Psoas muscle (tissue), 8 donors: ENCODE results near the gene ARHGAP35. TPM values are rescaled to one million over a fixed set of nuclear protein-coding genes. Genes with fewer than 3 reads are reported as not detected.
"Not testable (repeated sequence)": the region's sequence is repeated elsewhere in the genome, so short reads cannot be mapped to it uniquely, and the experiment has no call there.

Source experiments
- ATAC-seq, 4 donors: fragments of 200-7000 bp; cut with Tn5 transposase; one replicate each; pipeline ENCODE4 v1.9.1; 2020; ENCODE audit warnings: moderate library complexity in 3 of 4, mild to moderate bottlenecking in 2 of 4
- DNase-seq, 2 donors: peaks; one replicate each; pipeline ENCODE4 v3.0.0-alpha.2; 2020
- H3K27ac ChIP-seq: fragments of 200-600 bp; one replicate; pipeline ENCODE4 v1.8.0; 2022
- H3K27me3 ChIP-seq, 3 donors: fragments of 200-600 bp in 1 of 3; one replicate each; pipeline versions ENCODE4 v1.6.1 to v1.8.0; 2013 to 2022; ENCODE audit warnings: low read length in 2 of 3, mild to moderate bottlenecking in 2 of 3, moderate library complexity in 1 of 3; ENCODE audit not compliant: insufficient read depth in 3 of 3
- H3K36me3 ChIP-seq, 2 donors: fragments of 200-600 bp in 1 of 2; one replicate each; pipeline versions ENCODE4 v1.6.1 to v1.8.0; 2013 to 2022; ENCODE audit warnings: low read depth in 1 of 2, mild to moderate bottlenecking in 1 of 2, moderate library complexity in 1 of 2; ENCODE audit not compliant: insufficient read depth in 1 of 2
- H3K4me1 ChIP-seq: fragments of 200-600 bp; one replicate; pipeline ENCODE4 v1.8.0; 2022
- H3K4me3 ChIP-seq: fragments of 200-600 bp; one replicate; pipeline ENCODE4 v1.8.0; 2022; ENCODE audit warnings: mild to moderate bottlenecking
- H3K9me3 ChIP-seq: fragments of 200-600 bp; one replicate; pipeline ENCODE4 v1.8.0; 2022
- WGBS, 3 donors: extraction: QIAGEN DNeasy Blood & Tissue Kit; methylation state at CpG; one replicate each; pipeline versions ENCODE4 v1.1.6 to v1.1.7; 2013; 5-methylcytosine and 5-hydroxymethylcytosine counted together
- intact Hi-C, 2 donors: fragments of 100-400 bp; cut with DNase I; formaldehyde crosslinking; loops; one replicate each; pipeline versions ENCODE4 v1.11.0 to v1.14.2; 2022
- polyA plus RNA-seq, 3 donors: library from polyadenylated mRNA; stranded (reverse); fragments of 200-250 nt; gene quantifications; one replicate each; pipeline ENCODE4 v1.2.3, GENCODE V29; 2013
- total RNA-seq, 4 donors: library from RNA; stranded (reverse); fragmentation: NEBNext Ultra II Directional in 2 of 4; extraction: Animal tissue kit (Norgen Biotek cat#: 25700) in 2 of 4; gene quantifications; one replicate each; pipeline versions ENCODE4 v1.2.1 to v1.2.4, GENCODE V29; 2021 to 2023
- TF ChIP-seq, protein P1 (sequence below): fragments of 200-600 bp; IDR thresholded peaks from one replicate; pipeline ENCODE4 v1.8.0; 2022; ENCODE audit warnings: antibody characterized with exemption
- donor health status: healthy with polysubstance abuse.
- donor health status: DM: no; HTN: no; CAD: no; lungs with moderate emphysema.
- donor health status: Bipolar disorder and iron deficiency.
- donor health status: healthy.
- donor health status: DM: yes; HTN: yes; CAD: no.
- donor health status: DM: no; HTN: no; CAD: no.
- donor health status: DM: no; HTN: no; CAD: no.
- donor health status: DM: yes; HTN: yes; CAD: no.

Gene ARHGAP35
- total and polyA plus RNA-seq, 7 donors = 10.0 to 50.6 (median 31.1) TPM

- ATAC-seq (no peak), DNase-seq (no peak)
- TF ChIP-seq, protein P1, sequence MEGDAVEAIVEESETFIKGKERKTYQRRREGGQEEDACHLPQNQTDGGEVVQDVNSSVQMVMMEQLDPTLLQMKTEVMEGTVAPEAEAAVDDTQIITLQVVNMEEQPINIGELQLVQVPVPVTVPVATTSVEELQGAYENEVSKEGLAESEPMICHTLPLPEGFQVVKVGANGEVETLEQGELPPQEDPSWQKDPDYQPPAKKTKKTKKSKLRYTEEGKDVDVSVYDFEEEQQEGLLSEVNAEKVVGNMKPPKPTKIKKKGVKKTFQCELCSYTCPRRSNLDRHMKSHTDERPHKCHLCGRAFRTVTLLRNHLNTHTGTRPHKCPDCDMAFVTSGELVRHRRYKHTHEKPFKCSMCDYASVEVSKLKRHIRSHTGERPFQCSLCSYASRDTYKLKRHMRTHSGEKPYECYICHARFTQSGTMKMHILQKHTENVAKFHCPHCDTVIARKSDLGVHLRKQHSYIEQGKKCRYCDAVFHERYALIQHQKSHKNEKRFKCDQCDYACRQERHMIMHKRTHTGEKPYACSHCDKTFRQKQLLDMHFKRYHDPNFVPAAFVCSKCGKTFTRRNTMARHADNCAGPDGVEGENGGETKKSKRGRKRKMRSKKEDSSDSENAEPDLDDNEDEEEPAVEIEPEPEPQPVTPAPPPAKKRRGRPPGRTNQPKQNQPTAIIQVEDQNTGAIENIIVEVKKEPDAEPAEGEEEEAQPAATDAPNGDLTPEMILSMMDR = no peak
- H3K27ac ChIP-seq = peak overlapping the region; percentile 13
- H3K36me3 ChIP-seq = no peaks in the 10 kb centered on the region
- peaks cover 54% of the 10 kb centered on the region for H3K4me1 ChIP-seq
- no peaks in the 10 kb centered on the region for H3K27me3 ChIP-seq
- intact Hi-C loops = loop anchor here in 1 of 2 donors (5.0 kb wide), 1 partner anchor 35 kb away; no protein-coding TSS in a partner anchor
- no peak overlapping the region for H3K4me3 ChIP-seq
- WGBS, 3 donors = 54 to 69% (median 57%) methylated on average over 3 of the region's 3 CpGs
- no peaks in the 10 kb centered on the region for H3K9me3 ChIP-seq
These were observed 6.4 kb downstream of the ARHGAP35 start for GRCh38 chr19:46867170-46867569.

DNA sequence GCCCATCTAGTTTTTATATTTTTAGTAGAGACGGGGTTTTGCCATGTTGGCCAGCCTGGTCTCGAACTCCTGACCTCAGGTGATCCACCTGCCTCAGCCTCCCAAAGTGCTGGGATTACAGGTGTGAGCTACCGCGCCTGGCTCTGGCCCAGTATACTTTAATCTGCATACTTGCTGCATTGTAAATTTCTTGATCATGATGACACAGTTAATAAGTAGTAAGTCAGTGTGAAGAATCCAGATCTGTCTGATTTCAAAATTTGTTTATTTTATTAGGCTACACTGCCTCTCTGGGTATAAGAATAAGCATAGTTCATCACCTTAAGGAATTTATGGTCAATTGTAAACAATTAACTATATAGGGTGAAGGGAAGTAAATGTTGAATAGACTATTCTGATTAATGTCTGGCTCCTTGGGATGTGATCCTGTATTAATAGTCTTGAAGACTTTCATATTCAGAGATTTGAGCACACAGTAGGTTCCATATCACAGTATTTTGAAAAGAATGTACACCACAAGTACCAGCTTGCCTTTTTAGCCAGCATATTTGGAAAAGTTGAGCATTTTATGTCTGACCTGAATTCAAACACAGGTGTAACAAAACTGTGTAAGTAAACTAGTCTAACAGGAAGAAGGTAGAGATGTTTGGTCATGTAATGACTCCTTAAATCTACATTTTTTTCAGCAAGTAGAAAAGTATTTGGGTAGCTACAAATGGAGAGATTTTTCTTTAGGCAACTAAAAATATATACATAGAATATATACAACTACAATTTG lies 7.4 kb downstream of the ARHGAP35 start:
- no peaks in the 10 kb centered on the region for H3K9me3 ChIP-seq
- H3K36me3 ChIP-seq = no peaks in the 10 kb centered on the region
- 89 to 91% (median 90%) methylated on average over 4 of the region's 4 CpGs for WGBS, 3 donors
- intact Hi-C loops = loop anchor here in 1 of 2 donors (5.0 kb wide), 1 partner anchor 34 kb away; no protein-coding TSS in a partner anchor
- H3K4me1 ChIP-seq = peaks cover 44% of the 10 kb centered on the region
- H3K27me3 ChIP-seq = no peaks in the 10 kb centered on the region
- DNase-seq = no peak
- H3K27ac ChIP-seq = no peak overlapping the region
- no peak overlapping the region for H3K4me3 ChIP-seq
- no peak for ATAC-seq
- TF ChIP-seq, protein P1 = no peak

DNA sequence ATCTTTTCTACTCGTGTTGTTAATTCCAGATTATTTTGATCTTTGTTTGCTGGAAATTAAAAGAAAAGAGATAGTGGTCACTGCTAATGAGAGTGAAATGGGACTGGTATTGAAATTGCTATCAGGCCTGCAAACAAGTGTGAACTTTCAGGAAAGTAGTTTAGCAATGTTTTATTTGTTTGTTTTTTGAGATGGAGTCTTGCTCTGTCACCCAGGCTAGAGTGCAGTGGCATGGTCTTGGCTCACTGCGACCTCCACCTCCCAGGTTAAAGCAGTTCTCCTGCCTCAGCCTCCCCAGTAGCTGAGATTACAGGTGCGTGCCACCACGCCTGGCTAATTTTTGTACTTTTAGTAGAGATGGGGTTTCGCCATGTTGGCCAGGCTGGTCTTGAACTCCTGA lies 10.4 kb downstream of the ARHGAP35 start:
- H3K27me3 ChIP-seq, H3K9me3 ChIP-seq, H3K27ac ChIP-seq, H3K36me3 ChIP-seq, intact Hi-C loops, ATAC-seq, H3K4me3 ChIP-seq, DNase-seq: not testable (repeated sequence)
- H3K4me1 ChIP-seq = peaks cover 15% of the 10 kb centered on the region
- WGBS, 3 donors = 88 to 93% (median 91%) methylated on average over 4 to 5 of the region's 5 CpGs

GRCh38 chr19:46872967-46873366 lies 12.2 kb downstream of the ARHGAP35 start:
- no peaks in the 10 kb centered on the region for H3K27me3 ChIP-seq
- H3K9me3 ChIP-seq = no peaks in the 10 kb centered on the region
- TF ChIP-seq, protein P1 = no peak
- no peaks in the 10 kb centered on the region for H3K4me1 ChIP-seq
- H3K4me3 ChIP-seq = no peak overlapping the region
- intact Hi-C loops = no loop called here
- DNase-seq = no peak
- H3K36me3 ChIP-seq = no peaks in the 10 kb centered on the region
- no peak for ATAC-seq
- no peak overlapping the region for H3K27ac ChIP-seq
- WGBS, 3 donors = 80 to 82% (median 80%) methylated on average over 4 of the region's 4 CpGs

GRCh38 chr19:46875234-46875633 lies 14.4 kb downstream of the ARHGAP35 start:
- 75 to 80% (median 76%) methylated on average over 4 of the region's 4 CpGs for WGBS, 3 donors
- DNase-seq = no peak
- intact Hi-C loops = no loop called here

More at GRCh38 chr19:46875234-46875633, 14.4 kb downstream of the ARHGAP35 start:
- H3K27me3 ChIP-seq = no peaks in the 10 kb centered on the region
- no peaks in the 10 kb centered on the region for H3K36me3 ChIP-seq
- TF ChIP-seq, protein P1 = no peak
- H3K4me1 ChIP-seq = no peaks in the 10 kb centered on the region
- H3K4me3 ChIP-seq = no peak overlapping the region
- H3K9me3 ChIP-seq = no peaks in the 10 kb centered on the region
- no peak overlapping the region for H3K27ac ChIP-seq
- ATAC-seq = no peak
